GM19239 (cell line): ENCODE measurements around the gene EMILIN3.

Source experiments
- DNase-seq: peaks from one replicate; pipeline ENCODE4 v3.0.0; 2011; ENCODE audit warnings: low spot score; ENCODE audit not compliant: insufficient read length
- FAIRE-seq: peaks from 2 replicates; lab custom pipeline; 2011; peaks lifted over from hg19 to GRCh38; lab: Jason Lieb, UNC

The EMILIN3 gene, protein sequence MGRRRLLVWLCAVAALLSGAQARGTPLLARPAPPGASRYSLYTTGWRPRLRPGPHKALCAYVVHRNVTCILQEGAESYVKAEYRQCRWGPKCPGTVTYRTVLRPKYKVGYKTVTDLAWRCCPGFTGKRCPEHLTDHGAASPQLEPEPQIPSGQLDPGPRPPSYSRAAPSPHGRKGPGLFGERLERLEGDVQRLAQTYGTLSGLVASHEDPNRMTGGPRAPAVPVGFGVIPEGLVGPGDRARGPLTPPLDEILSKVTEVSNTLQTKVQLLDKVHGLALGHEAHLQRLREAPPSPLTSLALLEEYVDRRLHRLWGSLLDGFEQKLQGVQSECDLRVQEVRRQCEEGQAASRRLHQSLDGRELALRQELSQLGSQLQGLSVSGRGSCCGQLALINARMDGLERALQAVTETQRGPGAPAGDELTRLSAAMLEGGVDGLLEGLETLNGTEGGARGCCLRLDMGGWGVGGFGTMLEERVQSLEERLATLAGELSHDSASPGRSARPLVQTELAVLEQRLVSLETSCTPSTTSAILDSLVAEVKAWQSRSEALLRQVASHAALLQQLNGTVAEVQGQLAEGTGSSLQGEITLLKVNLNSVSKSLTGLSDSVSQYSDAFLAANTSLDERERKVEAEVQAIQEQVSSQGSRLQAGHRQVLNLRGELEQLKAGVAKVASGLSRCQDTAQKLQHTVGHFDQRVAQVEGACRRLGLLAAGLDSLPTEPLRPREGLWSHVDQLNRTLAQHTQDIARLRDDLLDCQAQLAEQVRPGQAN

GRCh38 chr20:41366546-41367392 is at the start of gene EMILIN3:
Gene EMILIN3, minus strand, starts transcription at chr20:41366818. Its CDS starts 184 bp downstream, at chr20:41366634.
- no peak for DNase-seq
- no peak for FAIRE-seq

DNA sequence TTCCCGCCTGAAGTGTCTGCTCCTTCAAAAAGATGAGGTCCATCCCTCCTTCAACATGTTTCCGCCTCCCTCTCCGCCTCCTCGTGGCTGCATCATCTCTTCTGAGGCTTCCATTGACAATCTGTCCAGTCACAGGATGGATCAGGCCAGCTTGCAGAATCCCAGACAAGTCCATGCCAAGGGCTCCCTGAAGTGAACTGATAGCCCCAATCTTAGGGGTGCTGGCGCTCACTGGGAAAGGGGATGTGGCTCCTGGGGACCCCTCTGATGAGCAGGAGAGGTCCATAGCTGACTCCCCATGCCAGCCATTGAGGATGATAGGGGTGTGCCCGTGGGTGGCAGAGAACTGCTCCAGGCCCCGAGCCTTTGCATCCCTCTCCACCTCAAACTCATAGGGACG is 48.6 kb upstream of the EMILIN3 start:
- DNase-seq: no peak

GRCh38 chr20:41413169-41413568 is 46.6 kb upstream of the EMILIN3 start:
- FAIRE-seq (no peak), DNase-seq (no peak)

More for the DNA sequence above, 48.6 kb upstream of the EMILIN3 start:
- no peak for FAIRE-seq

DNA sequence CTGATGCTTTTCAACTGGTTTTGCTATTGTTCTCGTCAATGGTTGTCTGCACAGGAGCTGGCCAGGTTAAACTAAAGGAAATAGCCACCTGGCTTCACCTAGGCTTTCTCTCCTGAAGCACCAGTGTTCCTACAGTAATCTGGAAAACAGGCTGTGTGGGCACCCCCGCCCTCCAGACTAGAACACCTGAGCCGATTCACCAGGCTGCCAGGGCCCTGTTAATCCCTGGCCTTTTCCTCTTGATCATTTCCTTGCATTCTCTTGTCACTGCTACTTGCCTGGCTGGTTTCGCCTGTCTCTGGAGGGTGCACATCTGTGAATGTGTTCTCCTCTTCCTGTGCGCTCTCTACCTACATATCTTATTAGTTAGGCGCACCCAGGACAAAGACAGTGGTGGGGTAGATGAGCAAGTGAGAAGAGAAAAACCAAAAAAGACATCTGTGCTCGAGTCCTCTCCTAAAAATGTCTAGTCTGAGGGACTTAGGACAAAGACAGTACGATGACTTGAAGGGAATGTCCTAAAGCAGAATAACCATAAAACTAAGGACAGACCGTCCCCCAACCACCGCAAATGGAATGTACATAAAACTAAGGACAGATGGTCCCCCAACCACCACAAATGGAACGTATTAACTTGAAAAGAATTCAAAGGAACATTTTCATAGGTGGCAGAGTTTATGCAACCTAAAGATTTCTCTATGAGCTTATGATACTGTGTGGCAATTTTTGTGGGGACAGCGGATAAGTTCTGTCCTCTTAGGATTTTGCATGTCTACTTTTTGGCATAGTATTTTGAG is 45.9 kb upstream of the EMILIN3 start:
- DNase-seq (no peak), FAIRE-seq (no peak)

DNA sequence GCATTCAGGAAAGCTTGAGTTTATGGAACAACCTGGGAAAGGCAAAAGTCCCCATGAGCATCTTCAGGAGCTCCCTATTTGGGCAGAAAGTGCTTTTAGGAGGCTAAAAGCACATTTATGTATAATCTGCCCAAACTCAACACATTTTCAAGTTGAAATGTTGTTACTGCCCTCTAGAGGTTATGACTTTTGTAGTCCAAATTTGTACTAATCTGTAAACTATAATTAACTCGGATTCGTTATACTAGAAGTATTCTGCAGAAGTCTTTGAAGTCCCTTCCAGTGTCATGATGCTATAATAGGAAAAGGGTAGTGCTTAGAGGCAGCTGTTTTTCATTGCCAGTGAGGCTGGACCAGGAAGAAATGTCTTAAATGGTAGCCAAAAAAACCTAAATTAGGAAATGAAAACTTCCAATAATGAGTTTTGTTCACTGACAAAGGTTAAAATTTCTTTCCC is 44.8 kb upstream of the EMILIN3 start:
- no peak for DNase-seq
- FAIRE-seq: no peak

DNA sequence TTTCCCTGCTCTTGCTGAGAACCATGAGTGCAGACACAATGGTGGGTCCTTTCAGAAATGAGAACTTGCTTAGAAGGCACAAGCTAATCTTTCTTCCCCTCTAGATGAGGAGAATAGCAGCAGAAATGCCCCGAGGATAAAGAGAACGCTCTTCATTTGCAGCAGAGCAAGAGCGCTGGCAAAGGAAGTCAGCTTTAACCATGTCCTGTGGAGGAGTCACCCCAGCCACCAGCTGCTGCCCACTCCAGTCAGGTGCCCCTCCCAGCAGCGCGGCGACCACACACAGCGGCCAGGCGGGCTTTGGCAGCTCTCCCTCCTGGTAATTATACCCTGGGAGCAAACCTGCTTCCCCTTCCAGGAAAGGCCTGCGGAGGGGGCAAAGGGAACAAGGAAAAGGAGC is 42.4 kb upstream of the EMILIN3 start:
- no peak for DNase-seq
- FAIRE-seq: no peak

- DNase-seq (peak; percentile 46), FAIRE-seq (peak; percentile 76)
These were observed 41.7 kb upstream of the EMILIN3 start for GRCh38 chr20:41408156-41408794.

GRCh38 chr20:41407607-41408006 is 41.0 kb upstream of the EMILIN3 start:
- DNase-seq (no peak), FAIRE-seq (no peak)

DNA sequence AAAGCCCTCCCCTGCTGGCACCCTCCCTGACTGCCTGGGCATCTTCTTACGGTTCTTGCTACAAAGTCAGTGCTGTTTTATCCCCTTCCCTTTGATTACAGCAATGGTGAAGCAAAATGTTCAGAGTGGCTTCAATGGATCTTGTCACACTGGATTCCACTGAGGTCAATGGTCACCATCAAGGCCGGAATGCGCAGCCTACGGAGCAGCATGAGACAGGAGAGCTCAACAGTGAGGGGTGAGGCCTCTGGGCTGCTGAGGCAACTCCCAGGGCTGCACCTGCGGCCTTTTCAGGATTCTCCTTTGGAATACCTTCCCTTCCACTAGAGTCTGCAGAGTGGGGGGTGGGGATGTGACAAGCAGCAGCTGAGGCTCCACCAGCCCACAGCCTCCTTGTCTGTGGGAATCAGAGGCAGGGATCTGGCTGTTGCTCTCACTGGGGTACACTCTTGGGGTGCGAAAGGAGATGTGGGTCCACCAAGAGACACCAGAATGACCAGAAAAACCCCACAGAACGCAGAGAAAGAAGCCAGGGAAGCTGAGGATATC is 40.4 kb upstream of the EMILIN3 start:
- no peak for FAIRE-seq

DNA sequence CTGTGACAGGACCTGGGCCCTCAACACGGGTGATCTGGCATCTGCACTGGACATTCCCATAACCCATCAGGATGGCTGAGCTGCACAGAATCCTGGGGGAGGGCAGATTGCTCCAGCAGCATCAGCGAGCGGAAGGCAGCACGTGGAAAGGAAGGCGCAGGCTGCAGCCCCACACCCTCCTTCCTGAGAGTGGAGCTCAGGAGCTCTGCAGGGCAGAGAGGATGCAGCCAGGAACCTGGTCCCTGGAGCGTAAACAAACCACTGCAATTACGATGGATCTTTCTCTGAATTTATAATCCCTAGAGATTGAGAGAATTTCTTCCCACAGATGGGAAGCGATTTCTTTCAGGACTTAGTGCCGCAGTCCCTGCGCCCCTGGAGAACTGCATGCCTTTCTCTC is 39.7 kb upstream of the EMILIN3 start:
- FAIRE-seq (no peak), DNase-seq (no peak)

More for the DNA sequence above, 40.4 kb upstream of the EMILIN3 start:
- no peak for DNase-seq

GRCh38 chr20:41405436-41405835 is 38.8 kb upstream of the EMILIN3 start:
- DNase-seq (no peak), FAIRE-seq (no peak)

DNA sequence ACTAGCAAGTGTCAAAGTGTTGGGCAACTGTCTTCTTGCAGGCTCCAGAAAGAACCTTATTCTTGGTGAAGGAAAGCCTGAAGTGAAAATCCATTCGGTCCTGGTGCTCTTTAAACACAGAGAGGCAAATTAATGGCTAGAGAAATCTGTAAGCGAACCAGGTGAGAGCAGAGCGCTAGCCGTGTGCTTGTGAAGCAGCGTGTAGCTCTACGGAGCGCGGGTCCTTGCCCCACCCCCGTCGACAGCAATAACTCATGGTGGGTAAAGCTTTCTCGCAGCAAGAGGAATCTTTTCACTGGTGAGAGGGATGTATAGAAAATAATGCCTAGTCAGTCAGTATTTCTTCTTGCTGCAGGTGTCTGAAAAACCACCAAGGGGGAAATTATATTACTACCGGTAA is 37.0 kb upstream of the EMILIN3 start:
- DNase-seq (no peak), FAIRE-seq (no peak)

GRCh38 chr20:41398408-41398807 is 31.8 kb upstream of the EMILIN3 start:
- no peak for FAIRE-seq

DNA sequence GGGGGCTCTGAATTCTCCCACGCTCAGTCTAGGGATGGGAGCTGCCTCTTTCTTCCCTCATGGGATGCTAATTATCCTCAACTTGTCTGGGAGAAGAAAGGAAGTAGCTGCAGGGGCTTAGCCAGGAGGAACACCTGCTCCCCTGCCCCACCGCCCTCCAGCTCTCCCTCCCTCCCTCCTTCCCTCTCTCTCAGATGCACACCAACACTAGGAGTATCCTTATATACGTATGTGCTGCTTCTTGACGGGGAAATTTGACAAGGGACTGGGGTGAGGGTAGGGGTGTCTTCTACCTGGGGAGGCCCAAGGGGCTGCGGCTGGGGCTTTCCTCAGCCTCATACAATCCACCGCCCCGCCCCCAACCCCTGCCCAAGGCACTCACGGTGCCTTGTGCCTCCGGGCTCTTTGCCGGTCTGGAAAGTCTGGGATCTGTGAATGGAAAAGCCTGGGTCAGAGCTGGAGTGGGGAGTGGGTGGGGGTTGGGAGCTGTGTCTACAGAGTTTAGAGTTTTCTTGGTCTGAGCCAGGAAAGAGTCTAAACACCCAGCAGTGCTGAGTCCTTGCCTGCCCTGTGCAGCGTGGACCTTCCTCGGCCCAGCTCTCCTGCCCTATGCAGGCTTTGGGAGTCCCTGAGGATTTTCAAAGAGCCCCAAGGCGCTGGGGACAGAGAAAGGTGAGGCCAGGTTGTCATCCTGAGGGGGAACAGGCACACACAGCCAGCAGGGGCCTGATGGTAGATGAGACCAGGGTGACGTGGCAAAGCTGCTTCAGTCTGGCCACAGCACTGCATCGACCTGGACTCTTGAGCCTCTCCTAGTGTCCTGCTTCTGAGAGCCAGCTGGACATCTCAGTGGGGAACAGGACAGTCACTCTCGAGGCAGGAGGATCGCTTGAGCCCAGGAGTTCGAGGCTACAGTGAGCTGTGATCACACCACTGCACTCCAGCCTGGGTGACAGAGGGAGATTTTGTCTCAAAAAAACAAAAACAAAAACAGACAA is 29.3 kb upstream of the EMILIN3 start:
- FAIRE-seq (no peak), DNase-seq (no peak)

More at GRCh38 chr20:41398408-41398807, 31.8 kb upstream of the EMILIN3 start:
- no peak for DNase-seq

DNA sequence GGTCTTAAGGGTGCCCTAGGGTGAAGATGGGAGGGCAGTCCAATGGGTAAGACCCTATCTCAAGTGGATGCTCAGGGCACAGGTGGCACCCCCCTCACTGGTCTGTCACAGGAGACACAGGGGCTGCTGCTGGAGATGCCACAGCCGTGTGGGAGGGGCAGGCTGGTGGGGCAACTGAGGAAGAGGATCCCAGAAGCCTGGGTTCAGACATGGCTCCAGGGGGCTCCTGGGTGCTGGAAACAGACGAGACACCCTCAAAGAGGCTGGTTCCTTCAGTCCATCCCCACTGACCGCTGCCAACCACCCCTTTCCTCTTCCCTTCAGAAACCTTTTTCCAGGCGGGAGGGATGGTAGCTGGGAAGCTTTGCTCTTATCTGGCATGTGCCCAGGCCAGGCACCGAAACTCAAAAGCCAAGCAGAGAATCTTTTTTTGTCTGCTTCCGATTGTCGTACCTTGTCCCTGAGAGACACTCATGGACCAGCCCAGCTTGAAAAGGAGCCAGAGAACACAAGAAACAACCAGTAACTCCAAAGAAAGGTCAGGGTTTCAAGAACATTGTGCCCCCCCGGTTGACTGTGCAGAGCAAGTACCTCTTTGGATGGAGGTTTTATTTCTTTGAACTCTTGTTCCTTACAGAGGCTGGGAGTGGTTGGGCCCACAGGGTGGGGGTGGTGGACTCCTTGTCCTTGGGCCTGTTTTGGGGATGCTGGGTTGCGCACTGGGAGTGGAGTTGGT is 28.5 kb upstream of the EMILIN3 start:
- DNase-seq (no peak), FAIRE-seq (no peak)

DNA sequence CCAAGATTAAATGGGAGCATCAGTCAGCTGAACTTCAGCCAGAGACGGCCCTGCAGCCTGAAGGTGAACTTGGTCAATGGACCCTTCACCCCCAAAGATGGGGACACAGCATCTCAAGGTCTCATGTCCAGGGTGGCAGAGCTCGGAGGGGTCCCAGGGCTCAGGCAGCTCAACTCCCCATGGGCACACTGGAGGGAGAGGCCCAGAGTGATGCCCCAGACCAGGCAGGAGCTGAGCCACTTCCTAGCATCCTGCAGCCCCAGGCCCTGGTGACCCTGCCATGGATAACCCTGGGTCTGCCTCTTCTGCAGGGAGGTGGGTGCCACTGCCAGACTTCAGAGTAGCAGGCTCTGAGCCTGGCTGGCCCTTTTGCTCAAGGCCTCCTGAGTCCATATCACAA is 27.5 kb upstream of the EMILIN3 start:
- DNase-seq (no peak), FAIRE-seq (no peak)

GRCh38 chr20:41393705-41394066 is 27.1 kb upstream of the EMILIN3 start:
- DNase-seq: no peak

More at GRCh38 chr20:41393705-41394066, 27.1 kb upstream of the EMILIN3 start:
- no peak for FAIRE-seq
